Measurements from ENCODE around the gene LGR4.

DNA sequence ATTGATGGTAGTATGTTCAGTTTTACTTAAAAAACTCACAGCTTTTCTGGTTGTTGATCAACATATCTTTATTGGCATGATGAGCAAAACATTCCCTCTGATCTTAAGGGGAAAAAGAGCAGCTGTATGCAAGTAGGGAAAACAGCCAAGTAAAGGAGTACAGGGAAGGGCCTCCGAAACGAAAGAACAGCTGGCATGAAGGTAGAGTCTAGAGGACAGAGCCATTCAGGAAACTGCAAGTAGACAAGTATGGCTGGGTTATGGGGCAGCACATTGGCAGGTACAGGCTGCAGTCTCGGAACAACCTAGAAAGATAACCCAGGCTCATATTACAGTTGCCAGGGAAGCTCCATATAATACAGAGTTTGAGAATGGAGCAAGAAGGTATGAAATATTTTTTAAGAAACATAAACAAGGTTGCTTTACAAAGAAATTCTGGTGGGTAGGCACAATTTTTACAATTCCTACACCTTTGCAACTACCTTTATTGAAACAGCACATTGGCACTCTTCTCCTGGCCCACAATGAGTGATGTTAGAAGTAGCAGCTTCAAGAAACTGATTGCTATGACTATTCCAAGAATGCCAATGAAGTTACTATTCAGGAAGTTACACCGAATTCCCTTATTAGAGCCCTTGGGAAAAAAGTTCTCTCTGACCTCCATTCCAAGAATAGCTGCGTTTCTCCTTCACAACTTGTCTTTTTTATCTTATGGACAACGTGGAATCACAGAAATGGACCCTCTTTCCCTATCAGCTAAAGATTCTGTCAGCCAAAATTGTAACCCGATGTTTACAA is 45.2 kb downstream of the LGR4 start:
- TF ChIP-seq, protein P1, sequence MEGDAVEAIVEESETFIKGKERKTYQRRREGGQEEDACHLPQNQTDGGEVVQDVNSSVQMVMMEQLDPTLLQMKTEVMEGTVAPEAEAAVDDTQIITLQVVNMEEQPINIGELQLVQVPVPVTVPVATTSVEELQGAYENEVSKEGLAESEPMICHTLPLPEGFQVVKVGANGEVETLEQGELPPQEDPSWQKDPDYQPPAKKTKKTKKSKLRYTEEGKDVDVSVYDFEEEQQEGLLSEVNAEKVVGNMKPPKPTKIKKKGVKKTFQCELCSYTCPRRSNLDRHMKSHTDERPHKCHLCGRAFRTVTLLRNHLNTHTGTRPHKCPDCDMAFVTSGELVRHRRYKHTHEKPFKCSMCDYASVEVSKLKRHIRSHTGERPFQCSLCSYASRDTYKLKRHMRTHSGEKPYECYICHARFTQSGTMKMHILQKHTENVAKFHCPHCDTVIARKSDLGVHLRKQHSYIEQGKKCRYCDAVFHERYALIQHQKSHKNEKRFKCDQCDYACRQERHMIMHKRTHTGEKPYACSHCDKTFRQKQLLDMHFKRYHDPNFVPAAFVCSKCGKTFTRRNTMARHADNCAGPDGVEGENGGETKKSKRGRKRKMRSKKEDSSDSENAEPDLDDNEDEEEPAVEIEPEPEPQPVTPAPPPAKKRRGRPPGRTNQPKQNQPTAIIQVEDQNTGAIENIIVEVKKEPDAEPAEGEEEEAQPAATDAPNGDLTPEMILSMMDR (IDR thresholded peaks at IDR 0.05), result no peak
- TF ChIP-seq POLR2A (IDR thresholded peaks at IDR 0.05), result no peak

Data from testis (tissue), 2 donors.